ENCODE measurements around the gene UMAD1.

DNA sequence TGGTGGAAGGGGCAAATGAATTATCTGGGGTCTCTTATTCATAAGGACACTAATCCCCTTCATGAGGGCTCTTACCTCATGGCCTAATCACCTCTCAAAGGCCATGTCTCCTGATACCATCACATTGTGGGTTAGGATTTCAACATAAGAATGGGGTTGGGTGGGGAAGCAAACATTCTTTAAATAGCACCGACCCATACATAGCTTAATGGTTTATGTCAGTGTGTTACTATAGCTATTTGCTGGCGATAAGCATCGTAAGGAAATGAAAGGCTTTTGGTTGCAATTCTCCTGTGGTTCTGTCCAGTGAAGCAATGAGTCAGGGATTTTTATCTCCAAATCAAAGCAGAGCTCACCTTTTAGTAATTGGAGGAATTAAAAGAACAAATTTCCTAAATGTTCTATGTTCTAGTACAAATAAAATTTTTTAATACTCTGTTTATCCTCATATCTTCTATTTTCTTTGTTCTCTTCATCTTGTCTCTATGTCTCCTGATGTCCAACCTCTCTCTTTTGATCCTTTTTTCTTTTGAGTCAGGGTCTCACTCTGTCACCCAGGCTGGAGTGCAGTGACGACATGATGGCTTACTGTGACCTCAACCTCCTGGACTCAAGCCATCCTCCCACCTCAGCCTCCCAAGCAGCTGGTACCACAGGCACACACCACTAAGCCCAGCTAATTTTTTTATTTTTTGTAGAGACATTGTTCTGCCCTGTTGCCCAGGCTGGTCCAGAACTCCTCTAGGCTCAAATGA is 271.0 kb downstream of the UMAD1 start:
- TF ChIP-seq, protein P1, sequence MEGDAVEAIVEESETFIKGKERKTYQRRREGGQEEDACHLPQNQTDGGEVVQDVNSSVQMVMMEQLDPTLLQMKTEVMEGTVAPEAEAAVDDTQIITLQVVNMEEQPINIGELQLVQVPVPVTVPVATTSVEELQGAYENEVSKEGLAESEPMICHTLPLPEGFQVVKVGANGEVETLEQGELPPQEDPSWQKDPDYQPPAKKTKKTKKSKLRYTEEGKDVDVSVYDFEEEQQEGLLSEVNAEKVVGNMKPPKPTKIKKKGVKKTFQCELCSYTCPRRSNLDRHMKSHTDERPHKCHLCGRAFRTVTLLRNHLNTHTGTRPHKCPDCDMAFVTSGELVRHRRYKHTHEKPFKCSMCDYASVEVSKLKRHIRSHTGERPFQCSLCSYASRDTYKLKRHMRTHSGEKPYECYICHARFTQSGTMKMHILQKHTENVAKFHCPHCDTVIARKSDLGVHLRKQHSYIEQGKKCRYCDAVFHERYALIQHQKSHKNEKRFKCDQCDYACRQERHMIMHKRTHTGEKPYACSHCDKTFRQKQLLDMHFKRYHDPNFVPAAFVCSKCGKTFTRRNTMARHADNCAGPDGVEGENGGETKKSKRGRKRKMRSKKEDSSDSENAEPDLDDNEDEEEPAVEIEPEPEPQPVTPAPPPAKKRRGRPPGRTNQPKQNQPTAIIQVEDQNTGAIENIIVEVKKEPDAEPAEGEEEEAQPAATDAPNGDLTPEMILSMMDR (IDR thresholded peaks at IDR 0.05), result no peak
- TF ChIP-seq POLR2A (IDR thresholded peaks at IDR 0.05), result no peak

Measured in thyroid gland (tissue), 4 donors.